Body of pancreas (tissue), 4 donors: Measurements from ENCODE around the gene CXCL8.

ENCODE experiments used
- CTCF ChIP-seq, 7 experiments: fragments of 450-650 bp in 4 of 7; fragments of 200-600 bp in 3 of 7; sonication (generic) in 3 of 7; IDR thresholded peaks; one replicate each; pipeline ENCODE4 v1.5.1; 2016 to 2019; ENCODE audit warnings: antibody characterized with exemption in 7 of 7
- POLR2A ChIP-seq, 3 donors: fragments of 450-650 bp; IDR thresholded peaks; one replicate each; pipeline ENCODE4 v1.6.1; 2016; ENCODE audit warnings: antibody characterized with exemption in 3 of 3, mild to moderate bottlenecking in 2 of 3

GRCh38 chr4:73759357-73759756 is 19.0 kb downstream of the CXCL8 start:
- TF ChIP-seq CTCF (IDR thresholded peaks at IDR 0.05) = no peak
- no peak for TF ChIP-seq POLR2A (IDR thresholded peaks at IDR 0.05)
